Breast epithelium (tissue), 4 donors: ENCODE data around the gene NLRP12. TPM values are rescaled to one million over a fixed set of nuclear protein-coding genes. Genes with fewer than 3 reads are reported as not detected.
"Not testable (repeated sequence)": the region's sequence is repeated elsewhere in the genome, so short reads cannot be mapped to it uniquely, and the experiment has no call there.

ENCODE experiments used
- DNase-seq, 2 donors: peaks; one replicate each; pipeline ENCODE4 v3.0.0-alpha.2; 2019; ENCODE audit warnings: low spot score in 2 of 2
- H3K27ac ChIP-seq, 2 donors: fragments of 200-600 bp; sonication (generic) in 1 of 2; one replicate each; pipeline ENCODE4 v1.5.1; 2016 to 2019; ENCODE audit warnings: mild to moderate bottlenecking in 1 of 2
- H3K27me3 ChIP-seq, 2 donors: fragments of 200-600 bp; sonication (generic) in 1 of 2; one replicate each; pipeline versions ENCODE4 v1.5.1 to v1.6.0; 2017 to 2019; ENCODE audit warnings: control low read depth in 1 of 2, mild to moderate bottlenecking in 1 of 2
- H3K36me3 ChIP-seq: fragments of 200-600 bp; one replicate; pipeline ENCODE4 v1.5.1; 2019
- H3K4me1 ChIP-seq, 2 donors: fragments of 200-600 bp; sonication (generic); one replicate each; pipeline ENCODE4 v1.5.1; 2016 to 2019; ENCODE audit warnings: control low read depth in 1 of 2
- H3K4me3 ChIP-seq, 3 donors: fragments of 200-600 bp; sonication (generic); 1 replicate in 2 of 3; 2 replicates in 1 of 3; pipeline ENCODE4 v1.5.1; 2016 to 2019; ENCODE audit warnings: mild to moderate bottlenecking in 3 of 3, moderate library complexity in 2 of 3
- H3K9me3 ChIP-seq, 2 donors: fragments of 200-600 bp; sonication (generic) in 1 of 2; one replicate each; pipeline ENCODE4 v1.5.1; 2016 to 2019; ENCODE audit warnings: control low read depth in 1 of 2
- POLR2A ChIP-seq: fragments of 450-650 bp; IDR thresholded peaks from one replicate; pipeline ENCODE4 v1.6.1; 2016; ENCODE audit warnings: antibody characterized with exemption, mild to moderate bottlenecking, moderate library complexity
- POLR2AphosphoS5 ChIP-seq, 3 donors: sonication (generic); formaldehyde crosslinking; IDR thresholded peaks; one replicate each; pipeline ENCODE4 v1.6.1; 2017; ENCODE audit warnings: antibody characterized with exemption in 3 of 3
- intact Hi-C: fragments of 100-400 bp; cut with DNase I; formaldehyde crosslinking; loops from one replicate; pipeline ENCODE4 v1.15.1; 2023; ENCODE audit warnings: low total_unique reads
- total RNA-seq, 3 donors: library from RNA; depleted of rRNA; stranded (reverse); fragments of >200 nt; gene quantifications; one replicate each; pipeline ENCODE4 v1.1.0, GENCODE V29; 2016
- TF ChIP-seq, protein P1 (sequence below), 3 donors: fragments of 450-650 bp; IDR thresholded peaks; one replicate each; pipeline ENCODE4 v1.5.1; 2016 to 2017; ENCODE audit warnings: antibody characterized with exemption in 3 of 3, mild to moderate bottlenecking in 3 of 3, moderate library complexity in 3 of 3

NLRP12 gene
- total RNA-seq, 3 donors from 2014 or later, result 0.32 to 1.2 (median 0.66) TPM

DNA sequence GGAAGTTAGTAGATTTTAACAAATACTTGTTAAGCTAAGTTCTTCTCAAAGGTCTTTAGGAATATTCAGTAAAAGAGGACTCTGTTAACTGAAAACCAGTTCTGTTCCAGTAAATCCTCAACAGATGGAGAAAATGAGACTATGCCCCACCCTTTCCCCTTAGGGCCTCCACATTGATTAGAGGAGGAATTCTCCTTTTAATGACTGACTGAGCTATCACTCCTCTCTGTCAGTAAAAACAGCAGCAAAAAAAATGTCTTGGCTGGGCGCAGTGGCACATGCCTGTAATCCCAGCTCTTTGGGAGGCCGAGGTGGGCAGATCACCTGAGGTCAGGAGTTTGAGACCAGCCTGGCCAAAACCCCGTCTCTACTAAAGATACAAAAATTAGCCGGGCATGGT, 50.1 kb downstream of the NLRP12 start:
- no peak for DNase-seq
- TF ChIP-seq, protein P1, sequence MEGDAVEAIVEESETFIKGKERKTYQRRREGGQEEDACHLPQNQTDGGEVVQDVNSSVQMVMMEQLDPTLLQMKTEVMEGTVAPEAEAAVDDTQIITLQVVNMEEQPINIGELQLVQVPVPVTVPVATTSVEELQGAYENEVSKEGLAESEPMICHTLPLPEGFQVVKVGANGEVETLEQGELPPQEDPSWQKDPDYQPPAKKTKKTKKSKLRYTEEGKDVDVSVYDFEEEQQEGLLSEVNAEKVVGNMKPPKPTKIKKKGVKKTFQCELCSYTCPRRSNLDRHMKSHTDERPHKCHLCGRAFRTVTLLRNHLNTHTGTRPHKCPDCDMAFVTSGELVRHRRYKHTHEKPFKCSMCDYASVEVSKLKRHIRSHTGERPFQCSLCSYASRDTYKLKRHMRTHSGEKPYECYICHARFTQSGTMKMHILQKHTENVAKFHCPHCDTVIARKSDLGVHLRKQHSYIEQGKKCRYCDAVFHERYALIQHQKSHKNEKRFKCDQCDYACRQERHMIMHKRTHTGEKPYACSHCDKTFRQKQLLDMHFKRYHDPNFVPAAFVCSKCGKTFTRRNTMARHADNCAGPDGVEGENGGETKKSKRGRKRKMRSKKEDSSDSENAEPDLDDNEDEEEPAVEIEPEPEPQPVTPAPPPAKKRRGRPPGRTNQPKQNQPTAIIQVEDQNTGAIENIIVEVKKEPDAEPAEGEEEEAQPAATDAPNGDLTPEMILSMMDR (IDR thresholded peaks at IDR 0.05), result no peak
- no peak for TF ChIP-seq POLR2A
- H3K9me3 ChIP-seq, result no peaks in the 10 kb centered on the region
- H3K27me3 ChIP-seq, result no peaks in the 10 kb centered on the region
- intact Hi-C loops, result no loop called here
- H3K4me3 ChIP-seq, result no peak overlapping the region
- no peaks in the 10 kb centered on the region for H3K36me3 ChIP-seq
- no peaks in the 10 kb centered on the region for H3K4me1 ChIP-seq
- H3K27ac ChIP-seq, result no peak overlapping the region

DNA sequence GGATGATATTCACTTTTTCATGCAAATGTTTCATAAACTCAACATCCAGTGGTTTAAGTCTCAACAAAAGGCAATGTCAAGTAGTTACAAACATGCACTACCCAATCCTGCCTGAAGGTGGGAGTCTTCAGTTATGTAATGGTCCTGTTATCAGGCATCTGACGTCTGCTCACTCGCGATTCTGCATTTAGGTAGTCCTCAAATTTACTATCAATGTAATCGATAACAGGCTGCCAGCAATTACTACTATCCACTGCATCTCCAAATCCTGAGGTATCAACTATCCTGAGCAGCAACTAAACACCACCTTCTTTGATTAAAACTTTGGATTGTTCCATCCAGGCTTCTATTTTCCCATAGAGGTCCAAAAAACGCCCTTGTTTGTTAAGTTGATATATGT, 51.2 kb downstream of the NLRP12 start:
- TF ChIP-seq, protein P1 (IDR thresholded peaks at IDR 0.05), result peak; percentile 50 to 54 (median 52)
- no peak for TF ChIP-seq POLR2A
- DNase-seq, result peak in 1 of 2 donors; percentile 21
- Histone ChIP-seq H3K4me1 (no peaks in the 10 kb centered on the region), H3K4me3 (no peak overlapping the region), H3K9me3 (no peaks in the 10 kb centered on the region), H3K27ac (no peak overlapping the region), H3K27me3 (no peaks in the 10 kb centered on the region), H3K36me3 (no peaks in the 10 kb centered on the region)
- intact Hi-C loops, result no loop called here

DNA sequence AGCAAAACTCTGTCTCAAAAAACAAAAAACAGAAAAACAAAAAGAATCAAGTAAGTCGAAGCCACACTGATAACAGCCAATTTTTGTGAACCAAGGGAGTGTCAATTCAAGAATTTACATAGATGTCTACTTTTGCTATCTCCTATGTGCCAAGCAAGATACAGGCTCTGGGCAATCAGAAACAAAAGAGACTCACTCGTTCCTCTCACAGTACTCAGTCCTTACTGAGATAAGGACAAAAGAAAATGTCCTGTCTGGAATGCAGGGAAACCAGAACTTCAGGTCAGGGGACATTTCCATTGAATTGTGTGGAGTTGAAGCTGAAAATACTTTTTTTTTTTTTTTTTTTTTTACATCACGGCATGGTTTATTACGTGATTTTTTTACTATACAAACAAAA, 53.0 kb downstream of the NLRP12 start:
- Histone ChIP-seq H3K4me1 (no peaks in the 10 kb centered on the region), H3K9me3 (no peaks in the 10 kb centered on the region), H3K27ac (no peak overlapping the region), H3K36me3 (no peaks in the 10 kb centered on the region), H3K4me3 (no peak overlapping the region), H3K27me3 (no peaks in the 10 kb centered on the region)
- intact Hi-C loops, result no loop called here
- TF ChIP-seq POLR2A (no peak), POLR2AphosphoS5 (IDR thresholded peaks at IDR 0.05) (no peak)
- TF ChIP-seq, protein P1 (IDR thresholded peaks at IDR 0.05), result no peak
- DNase-seq, result no peak

DNA sequence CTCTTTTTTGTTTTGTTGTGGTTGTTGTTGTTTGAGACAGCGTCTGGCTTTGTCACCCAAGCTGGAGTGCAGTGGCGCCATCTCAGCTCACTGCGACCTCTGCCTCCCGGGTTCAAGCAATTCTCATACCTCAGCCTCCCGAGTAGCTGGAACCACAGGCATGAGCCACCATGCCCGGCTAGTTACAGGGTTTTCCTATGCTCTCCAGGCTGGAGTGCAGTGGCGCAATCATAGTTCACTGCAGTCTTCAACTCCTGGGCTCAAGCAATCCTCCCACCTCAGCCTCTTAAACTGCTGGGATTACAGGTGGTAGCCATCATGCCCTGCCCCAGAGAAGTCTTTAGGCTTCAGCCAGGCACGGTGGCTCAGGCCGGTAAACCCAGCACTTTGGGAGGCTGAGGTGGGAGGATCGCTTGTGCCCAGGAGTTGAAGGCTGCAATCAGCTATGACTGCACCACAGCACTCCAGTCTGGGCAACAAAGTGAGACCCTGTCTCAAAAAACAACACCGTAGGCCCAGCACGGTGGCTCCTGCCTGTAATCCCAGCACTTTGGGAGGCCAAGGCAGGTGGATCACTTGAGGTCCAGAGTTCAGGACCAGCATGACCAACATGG, 54.3 kb downstream of the NLRP12 start:
- intact Hi-C loops, H3K27ac ChIP-seq, H3K27me3 ChIP-seq, DNase-seq, H3K4me1 ChIP-seq, H3K9me3 ChIP-seq, H3K4me3 ChIP-seq, H3K36me3 ChIP-seq: not testable (repeated sequence)

DNA sequence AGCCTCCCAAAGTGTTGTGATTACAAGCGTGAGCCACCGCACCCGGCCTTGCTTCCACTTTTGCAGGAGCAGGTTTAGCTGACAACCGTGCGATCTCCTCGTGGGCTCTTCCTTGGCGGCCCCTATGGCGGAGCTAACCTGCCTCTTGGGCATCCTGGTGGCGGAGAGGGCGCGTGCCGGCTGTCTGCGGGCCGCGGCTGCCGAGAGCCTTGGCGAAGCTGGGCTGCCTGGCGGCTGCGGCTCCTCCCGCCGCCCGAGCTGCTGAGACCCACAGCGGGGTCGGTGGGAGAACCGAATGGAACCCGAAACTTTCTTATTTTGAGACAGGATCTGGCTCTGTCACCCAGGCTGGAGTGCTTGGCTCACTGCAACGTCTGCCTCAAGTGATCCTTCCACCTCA, 55.7 kb downstream of the NLRP12 start:
- Histone ChIP-seq H3K4me3 (no peak overlapping the region), H3K36me3 (no peaks in the 10 kb centered on the region), H3K27me3 (no peaks in the 10 kb centered on the region), H3K4me1 (no peaks in the 10 kb centered on the region), H3K9me3 (no peaks in the 10 kb centered on the region), H3K27ac (no peak overlapping the region)
- intact Hi-C loops, result no loop called here
- no peak for DNase-seq
- TF ChIP-seq POLR2AphosphoS5 (IDR thresholded peaks at IDR 0.05) (no peak), POLR2A (no peak)
- TF ChIP-seq, protein P1 (IDR thresholded peaks at IDR 0.05), result no peak

DNA sequence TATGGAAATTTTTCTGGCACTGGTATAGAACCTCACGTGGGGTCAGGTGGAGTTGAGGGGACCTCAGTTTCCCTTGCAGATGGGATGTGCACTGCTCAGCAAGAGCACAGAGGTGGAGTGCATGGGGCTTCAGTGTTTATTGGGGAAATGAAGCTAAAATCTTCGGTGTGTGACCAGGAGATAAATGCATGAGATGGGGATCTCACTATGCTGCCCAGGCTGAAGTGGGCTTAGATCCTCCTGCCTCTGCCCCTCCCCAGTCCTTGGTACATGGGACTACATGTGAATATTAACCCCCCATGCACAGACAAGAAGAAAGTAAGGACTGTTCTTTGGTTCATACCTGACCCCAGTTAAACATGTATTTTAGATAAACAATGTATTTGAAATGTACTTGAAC, 65.1 kb downstream of the NLRP12 start:
- H3K27me3 ChIP-seq, DNase-seq, H3K9me3 ChIP-seq, intact Hi-C loops, H3K4me1 ChIP-seq, H3K4me3 ChIP-seq, H3K36me3 ChIP-seq, H3K27ac ChIP-seq: not testable (repeated sequence)

Other genes with a start within 250 kb of the NLRP12 start
- not detected for gene DPRX, start 192.3 kb downstream of the NLRP12 start, total RNA-seq
- gene MYADM, start 43.6 kb upstream of the NLRP12 start, total RNA-seq, result 10 to 100 TPM; 30.2 to 54.6 (median 41.9) TPM
- not detected for gene PRKCG, start 57.9 kb upstream of the NLRP12 start, total RNA-seq
- not detected for gene CACNG7, start 85.0 kb upstream of the NLRP12 start, total RNA-seq
- gene CACNG8, start 138.6 kb upstream of the NLRP12 start, total RNA-seq, result under 1 TPM in 1 of 3 donors, not detected in 2; under 0.01 TPM
- not detected for gene CACNG6, start 167.3 kb upstream of the NLRP12 start, total RNA-seq
- not detected for gene VSTM1, start 239.6 kb upstream of the NLRP12 start, total RNA-seq